GM18951 (cell line): ENCODE data around the gene SPIRE1.

ENCODE experiments used
- POLR2A ChIP-seq: IDR thresholded peaks from 4 replicates; pipeline ENCODE4 v1.6.1; 2011; ENCODE audit warnings: mild to moderate bottlenecking; ENCODE audit not compliant: insufficient read length, insufficient read depth; ENCODE audit errors: extremely low read depth
- in situ Hi-C: fragments of 300-500 bp; cut with MboI; formaldehyde crosslinking; loops from one replicate; pipeline ENCODE4 v1.12.0; 2022; ENCODE audit warnings: low sequenced_read_pairs, mixed read lengths, inconsistent platforms; ENCODE audit not compliant: unreplicated experiment

Gene SPIRE1

GRCh38 chr18:12657684-12658425 lies at the start of gene SPIRE1:
Gene SPIRE1 (minus strand): TSS chr18:12658107. CDS start chr18:12657866, 241 bp downstream.
- TF ChIP-seq POLR2A, result peak; percentile 37
- in situ Hi-C loops, result no loop called here

- TF ChIP-seq POLR2A, result no peak
- in situ Hi-C loops, result no loop called here
Measured at GRCh38 chr18:12703664-12704063, 45.8 kb upstream of the SPIRE1 start.

- TF ChIP-seq POLR2A, result no peak
- in situ Hi-C loops, result no loop called here
Measured at GRCh38 chr18:12703096-12703567, 45.2 kb upstream of the SPIRE1 start.

GRCh38 chr18:12702221-12703095 lies 44.6 kb upstream of the SPIRE1 start, which contains the start of the genes CEP76 and PSMG2:
Gene CEP76 (minus strand): TSS chr18:12702723. CDS start chr18:12702548, 175 bp downstream.
Gene PSMG2 (plus strand): TSS chr18:12703042. CDS start chr18:12703108, 66 bp downstream.
- in situ Hi-C loops, result no loop called here
- peak; percentile 91 for TF ChIP-seq POLR2A

GRCh38 chr18:12701161-12701560 lies 43.3 kb upstream of the SPIRE1 start:
- no peak for TF ChIP-seq POLR2A
- in situ Hi-C loops, result no loop called here

- in situ Hi-C loops, result no loop called here
- no peak for TF ChIP-seq POLR2A
Measured at GRCh38 chr18:12699747-12700146, 41.8 kb upstream of the SPIRE1 start.

GRCh38 chr18:12694032-12694431 lies 36.1 kb upstream of the SPIRE1 start:
- in situ Hi-C loops, result no loop called here
- TF ChIP-seq POLR2A, result no peak

- in situ Hi-C loops, result no loop called here
- TF ChIP-seq POLR2A, result no peak
Measured at GRCh38 chr18:12692206-12692605, 34.3 kb upstream of the SPIRE1 start.

GRCh38 chr18:12689256-12689850 lies 31.4 kb upstream of the SPIRE1 start:
- in situ Hi-C loops, result no loop called here
- TF ChIP-seq POLR2A, result no peak

GRCh38 chr18:12686100-12686499 lies 28.2 kb upstream of the SPIRE1 start:
- TF ChIP-seq POLR2A, result no peak
- in situ Hi-C loops, result no loop called here

GRCh38 chr18:12679183-12679786 lies 21.4 kb upstream of the SPIRE1 start:
- in situ Hi-C loops, result no loop called here
- TF ChIP-seq POLR2A, result no peak

- TF ChIP-seq POLR2A, result no peak
- in situ Hi-C loops, result loop anchor here (10.0 kb wide), 1 partner anchor 283 kb away; no protein-coding TSS in a partner anchor
Measured at GRCh38 chr18:12668041-12668440, 10.1 kb upstream of the SPIRE1 start.
